HG03521 (cell line): ENCODE data around the gene SLC24A3.

Source experiments
- ATAC-seq: cut with Tn5 transposase; IDR thresholded peaks from one replicate; pipeline ENCODE4 v1.9.1; 2021; ENCODE audit warnings: mild to moderate bottlenecking, moderate library complexity; ENCODE audit not compliant: unreplicated experiment

SLC24A3 gene

DNA sequence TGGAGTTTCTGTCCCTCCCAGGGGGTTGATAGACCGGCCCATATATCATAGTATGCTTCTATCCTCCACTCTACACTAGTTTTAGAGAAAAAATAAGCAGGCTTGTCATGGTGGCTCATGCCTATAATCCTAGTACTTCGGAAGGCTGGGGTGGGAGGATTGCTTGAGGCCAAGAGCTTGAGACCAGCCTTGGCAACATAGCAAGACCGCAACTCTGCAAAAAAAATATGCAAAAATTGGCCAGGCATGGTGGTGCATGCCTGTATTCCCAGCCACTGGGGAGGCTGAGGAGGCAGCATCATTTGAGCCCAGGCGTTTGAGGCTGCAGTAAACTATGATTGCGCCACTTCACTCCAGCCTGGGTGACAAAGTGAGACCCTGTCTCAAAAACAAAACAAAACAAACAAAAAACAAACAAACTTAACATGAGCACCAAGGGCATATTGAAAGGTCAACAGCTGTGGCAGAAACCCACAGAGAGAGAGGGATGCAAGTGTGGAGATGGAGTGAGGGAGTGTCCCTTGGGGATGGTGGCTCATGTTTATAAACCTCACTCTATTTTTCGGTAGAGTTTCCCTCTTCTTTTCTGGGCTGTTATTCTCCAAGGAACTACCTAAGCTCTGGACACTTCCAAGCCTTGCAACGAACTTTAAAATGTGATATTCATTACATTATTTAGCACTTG is 24.1 kb downstream of the SLC24A3 start:
- no peak for ATAC-seq

DNA sequence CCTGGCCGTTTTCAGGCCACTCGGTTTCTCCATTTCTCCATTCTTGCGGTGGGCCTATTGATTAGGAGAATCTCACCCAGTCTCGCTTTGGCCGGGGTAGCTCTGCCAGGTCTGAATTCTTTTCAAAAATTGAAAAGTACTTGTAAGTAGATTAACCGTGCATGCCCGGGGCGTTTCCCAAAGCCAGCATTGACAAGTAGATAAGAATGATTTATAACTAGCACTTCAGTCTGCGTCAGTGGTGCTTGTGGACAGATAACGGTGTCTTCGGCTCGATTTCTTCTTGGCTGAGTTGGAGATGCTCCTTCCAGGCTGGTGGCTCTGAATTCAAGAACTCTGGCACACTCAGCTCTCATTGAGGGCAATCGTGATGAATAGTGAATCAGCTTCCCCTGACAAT is 29.0 kb downstream of the SLC24A3 start:
- ATAC-seq, result no peak

DNA sequence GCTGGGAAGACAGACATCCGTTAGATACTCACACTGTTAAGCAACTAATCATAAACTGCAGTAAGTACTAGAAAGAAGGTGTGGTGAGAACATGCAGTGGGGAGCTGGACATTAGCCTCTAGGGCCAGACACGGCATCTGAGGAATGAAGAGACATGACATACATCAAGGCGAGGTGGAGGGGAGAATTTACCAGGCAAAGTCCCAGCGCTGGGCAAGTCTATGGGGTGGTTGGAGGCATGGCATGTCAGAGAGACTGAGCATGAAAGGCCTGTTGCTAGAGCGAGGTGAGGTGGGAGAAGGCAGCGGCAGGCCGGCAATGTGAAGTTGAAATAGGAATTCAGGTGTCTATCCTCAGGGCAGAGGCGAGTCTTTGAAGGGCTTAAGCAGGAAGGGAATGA is 31.8 kb downstream of the SLC24A3 start:
- no peak for ATAC-seq

DNA sequence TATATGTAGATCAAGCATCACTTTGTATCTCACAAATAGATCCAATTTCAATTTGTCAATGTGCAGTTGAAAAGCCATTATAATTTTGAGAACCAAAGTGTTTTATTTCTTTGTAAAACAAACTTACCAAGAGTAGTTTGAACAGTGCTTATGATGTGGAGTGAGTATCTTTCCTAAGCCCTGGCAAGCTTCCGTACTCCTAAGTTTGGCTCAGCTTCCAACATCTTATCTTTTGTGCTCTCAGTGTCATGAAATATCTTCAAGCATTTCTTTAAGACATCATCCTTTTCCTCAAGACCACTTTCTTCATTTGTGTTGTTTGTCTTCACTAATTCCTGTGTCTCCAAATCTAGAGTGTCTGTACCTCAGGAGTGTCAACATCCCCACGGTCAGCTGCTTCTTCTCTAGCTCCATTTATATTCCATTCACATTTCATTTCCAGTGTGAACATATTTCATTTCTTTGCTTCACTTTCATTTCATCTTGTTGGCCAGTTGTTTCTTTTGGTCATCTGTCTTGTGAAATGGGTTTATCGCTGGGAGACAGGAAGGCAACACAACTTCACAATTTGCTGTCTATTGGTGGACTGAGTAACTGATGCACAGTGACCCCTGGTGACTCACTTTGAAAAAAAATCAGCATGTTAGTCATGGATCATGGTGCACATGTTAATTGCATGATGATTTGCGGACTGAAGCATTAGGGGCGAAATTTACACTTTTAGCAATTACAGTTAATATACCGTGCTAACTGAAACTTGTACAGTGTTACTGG is 36.9 kb downstream of the SLC24A3 start:
- ATAC-seq, result no peak

DNA sequence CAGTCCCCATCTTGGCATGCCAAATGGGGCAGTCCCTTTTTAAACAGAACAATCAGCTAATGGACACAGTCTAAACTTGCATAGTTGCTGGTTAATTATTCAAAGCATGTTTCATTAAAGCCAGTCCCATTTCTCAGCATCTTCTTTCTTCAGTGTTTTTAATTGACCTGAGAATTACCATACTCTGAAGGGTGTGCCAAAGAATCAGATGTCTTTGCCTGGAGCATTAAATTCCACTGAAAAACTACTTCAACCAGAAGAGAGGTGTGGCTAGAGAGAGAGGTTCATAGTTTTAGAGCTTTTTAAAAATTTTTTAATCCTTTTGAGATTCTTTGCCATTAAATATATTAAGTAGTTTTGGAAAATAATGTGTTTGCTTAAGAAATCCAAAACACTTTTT is 37.9 kb downstream of the SLC24A3 start:
- no peak for ATAC-seq

DNA sequence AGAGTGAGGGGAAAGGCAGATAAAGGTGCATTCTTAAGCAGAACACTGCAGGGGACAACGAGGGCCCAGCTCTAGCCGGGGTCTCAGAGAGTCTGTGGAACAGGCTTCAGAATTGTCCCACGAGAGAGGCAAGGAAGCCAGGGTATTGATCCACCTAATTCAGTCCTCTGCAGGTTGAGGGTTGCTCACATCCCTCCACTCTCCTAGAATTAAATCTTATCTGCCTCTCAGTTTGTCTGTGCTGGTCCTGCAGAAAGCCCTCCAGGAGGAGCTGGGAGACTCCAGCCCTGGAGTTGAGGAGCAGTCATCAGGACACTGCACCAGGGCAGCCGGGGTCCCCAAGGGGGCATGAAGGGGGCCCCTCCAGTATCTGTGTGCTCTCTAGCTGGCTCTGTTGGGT is 39.1 kb downstream of the SLC24A3 start:
- no peak for ATAC-seq

DNA sequence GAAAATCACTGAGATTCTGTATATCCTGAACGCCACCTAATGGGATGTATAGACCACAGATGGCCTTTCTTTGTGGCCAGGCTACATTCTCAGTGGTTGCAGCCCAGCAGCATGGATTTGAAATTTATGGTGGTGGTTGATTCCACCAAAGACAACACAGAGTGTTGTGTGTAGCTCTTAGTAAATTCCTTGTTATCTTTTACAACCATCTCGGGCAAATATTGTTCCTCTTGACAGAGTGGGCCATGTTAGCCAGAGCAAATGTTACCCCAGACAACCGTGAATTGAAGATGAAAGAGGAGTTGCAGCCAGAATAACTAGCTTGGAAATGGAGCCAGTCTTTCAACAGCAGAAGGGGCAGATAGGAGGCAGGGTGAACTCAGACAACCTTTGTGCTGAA is 39.5 kb downstream of the SLC24A3 start:
- no peak for ATAC-seq

DNA sequence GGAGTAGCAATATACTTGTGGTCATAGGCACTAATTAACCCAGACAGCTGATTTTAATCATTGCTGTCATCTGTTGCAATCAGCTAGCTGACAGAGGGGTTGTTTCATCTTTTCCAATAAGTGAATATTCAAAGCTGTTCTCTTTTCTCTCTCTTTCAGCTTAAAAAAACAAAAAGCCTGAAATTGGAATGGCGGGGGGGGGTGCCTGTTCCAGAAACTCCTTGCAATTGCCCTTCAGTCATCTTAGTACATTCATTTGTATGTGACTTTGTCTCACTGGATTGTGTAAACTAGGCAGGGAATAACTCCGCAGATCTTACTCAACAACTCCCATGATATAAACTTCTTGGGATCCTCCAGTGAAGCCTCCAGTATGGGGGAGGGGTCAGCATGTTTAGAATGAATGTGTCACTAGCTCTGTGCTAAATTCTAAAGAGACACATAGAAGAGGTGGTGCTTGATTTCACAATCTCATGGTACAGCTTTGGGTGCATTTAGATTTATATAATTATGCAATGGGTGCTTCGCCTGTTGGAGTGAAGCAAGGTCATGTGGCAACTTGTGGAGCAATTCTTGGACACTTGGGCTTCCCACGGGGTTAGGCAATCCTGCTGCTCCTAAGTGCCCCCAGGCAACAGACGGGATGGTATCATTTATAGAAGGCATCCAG is 40.1 kb downstream of the SLC24A3 start:
- no peak for ATAC-seq

DNA sequence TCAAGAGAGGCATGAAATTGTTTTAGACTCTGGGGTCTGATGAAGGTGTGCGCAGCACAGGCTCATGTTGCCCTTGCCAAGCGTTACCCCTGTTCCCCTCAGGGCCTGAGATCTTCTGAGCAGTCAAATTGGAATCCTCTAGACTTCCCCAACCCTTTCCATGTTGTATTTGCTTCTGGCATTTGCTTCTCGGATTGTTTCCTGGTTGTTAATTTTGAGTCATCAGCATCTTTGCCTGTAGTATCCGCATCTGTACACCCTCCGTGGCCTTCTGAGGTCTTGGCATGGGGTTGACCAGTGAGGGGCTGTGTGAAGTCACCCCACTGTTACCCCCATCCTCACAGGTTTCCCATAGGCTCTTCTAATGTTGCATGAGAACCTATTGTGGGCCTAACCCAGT is 40.9 kb downstream of the SLC24A3 start:
- no peak for ATAC-seq

DNA sequence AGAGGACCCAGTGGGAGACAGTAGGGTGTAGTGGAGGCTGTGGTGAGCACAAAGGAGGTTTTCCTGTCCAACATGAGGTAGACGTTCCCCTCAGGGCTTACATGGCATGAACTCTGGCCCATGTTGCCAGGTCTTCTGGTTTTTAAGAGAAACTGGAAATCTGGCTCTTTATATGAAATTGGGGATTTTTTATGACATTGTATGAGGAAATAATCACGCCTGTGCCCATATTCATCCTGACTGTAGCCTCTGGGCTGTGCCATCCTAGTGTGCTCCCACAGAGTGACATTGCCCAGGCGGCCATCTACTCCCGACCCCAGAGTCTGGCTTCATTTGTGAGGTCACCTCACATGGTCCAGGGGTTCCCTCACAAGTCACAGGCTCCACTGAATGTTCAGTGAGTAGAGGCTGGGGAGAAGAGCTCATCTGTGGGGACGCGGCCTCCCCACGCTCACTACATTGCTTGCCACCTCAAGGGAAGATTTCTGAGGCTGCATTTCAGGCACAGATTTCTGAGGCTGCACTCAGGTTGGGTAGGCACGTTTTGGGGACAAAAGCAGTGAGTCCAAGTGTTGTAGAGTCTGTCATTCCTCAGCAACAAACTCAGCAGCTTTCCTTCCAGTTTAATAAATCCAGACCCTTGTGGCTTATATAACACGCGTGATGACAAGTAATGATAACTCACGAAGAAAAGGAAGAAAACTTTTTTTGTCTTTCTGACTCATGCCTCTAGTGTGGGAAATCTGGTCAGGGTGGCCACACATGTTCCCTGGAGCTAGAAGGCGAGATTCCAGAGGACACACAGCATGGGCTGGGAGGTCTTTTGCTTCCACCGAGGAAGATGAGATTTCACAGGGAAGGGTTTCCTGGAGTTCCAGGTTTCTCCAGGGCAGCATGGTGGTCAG is 41.7 kb downstream of the SLC24A3 start:
- no peak for ATAC-seq

DNA sequence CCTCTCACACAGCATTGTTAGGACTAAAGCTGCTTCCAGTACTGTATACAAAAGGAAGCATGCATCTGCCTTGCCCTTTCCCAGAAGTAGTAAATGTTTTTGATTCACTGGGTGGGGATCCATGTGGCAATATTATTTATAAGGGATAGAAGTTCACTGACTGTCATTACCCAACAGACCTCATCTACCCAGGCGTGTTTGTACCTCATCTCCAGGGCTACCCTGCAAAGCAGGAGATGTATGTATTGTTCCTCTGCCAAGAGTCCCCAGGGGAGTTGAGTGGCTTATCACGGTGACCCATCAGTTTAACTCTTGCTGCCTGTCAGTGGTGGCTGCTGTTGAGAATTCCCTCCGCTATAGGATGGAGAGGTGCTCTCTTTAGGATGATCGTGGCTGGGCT is 42.5 kb downstream of the SLC24A3 start:
- no peak for ATAC-seq

DNA sequence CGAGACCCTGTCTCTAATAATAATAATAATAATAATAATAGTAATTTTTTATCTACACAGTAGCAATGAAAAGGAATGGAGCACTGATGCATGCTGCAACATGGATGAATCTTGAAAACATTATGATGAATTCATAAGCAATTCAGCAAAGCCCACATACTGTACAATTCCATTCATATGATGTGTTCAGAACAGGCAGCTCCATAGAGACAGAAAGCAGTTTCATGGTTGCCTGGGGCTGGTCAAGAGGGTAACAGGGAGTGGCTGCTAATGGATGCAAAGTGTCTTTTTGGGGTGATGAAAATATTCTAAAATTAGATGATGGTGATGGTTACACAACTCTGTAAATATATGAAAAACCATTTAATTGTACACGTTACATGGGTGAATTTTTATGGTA is 43.6 kb downstream of the SLC24A3 start:
- ATAC-seq, result no peak

DNA sequence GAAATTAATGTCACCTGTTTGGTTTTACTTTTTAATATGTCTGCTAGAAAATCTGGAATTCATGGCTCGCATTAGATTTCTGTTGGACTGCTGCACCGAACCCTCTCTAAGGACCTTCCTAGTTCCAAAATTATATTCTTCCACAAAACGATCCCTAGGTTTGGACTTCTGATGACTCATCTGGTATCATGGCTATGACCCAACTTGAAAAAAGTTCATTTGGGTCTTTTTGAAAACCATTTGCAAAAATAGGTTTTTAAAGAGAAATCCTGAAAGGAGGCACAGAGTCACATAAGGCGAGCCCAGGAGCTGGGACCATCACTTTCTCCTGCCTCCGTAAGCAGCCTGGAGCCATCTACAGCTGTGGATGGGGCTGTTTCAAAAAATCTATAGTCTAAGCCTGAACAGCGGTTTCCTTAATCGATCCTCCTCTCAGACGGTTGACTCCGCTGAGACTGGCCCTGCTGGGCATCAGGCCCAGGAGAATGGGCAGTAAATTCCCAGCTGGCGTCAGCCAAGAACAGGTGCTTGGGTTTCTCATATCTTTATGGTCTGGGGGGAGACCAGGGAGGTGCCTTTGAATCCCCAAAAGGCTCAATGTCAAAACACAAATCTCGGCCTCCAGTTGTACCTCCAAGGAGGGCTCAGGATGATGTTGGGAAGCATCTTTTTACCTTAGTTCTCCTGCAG is 44.6 kb downstream of the SLC24A3 start:
- no peak for ATAC-seq

DNA sequence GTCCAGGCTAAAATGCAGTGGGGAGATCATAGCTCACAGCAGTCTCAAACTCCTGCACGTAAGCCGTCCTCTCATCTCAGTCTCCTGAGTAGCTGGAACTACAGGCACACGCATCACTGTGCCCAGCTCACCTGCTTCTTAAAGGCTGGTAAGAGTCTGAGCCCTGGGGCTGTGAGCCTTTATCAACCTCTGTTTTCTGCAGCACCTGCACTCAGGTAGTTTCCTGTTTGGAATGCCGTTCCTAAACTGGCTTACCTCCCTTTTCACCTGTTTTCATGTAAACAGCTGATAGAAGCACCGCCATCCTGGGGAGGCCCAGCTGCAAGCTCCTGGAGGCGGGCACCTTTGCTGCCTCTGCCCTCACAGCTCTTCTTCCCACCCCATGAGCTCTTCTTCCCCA is 45.4 kb downstream of the SLC24A3 start:
- ATAC-seq, result no peak

DNA sequence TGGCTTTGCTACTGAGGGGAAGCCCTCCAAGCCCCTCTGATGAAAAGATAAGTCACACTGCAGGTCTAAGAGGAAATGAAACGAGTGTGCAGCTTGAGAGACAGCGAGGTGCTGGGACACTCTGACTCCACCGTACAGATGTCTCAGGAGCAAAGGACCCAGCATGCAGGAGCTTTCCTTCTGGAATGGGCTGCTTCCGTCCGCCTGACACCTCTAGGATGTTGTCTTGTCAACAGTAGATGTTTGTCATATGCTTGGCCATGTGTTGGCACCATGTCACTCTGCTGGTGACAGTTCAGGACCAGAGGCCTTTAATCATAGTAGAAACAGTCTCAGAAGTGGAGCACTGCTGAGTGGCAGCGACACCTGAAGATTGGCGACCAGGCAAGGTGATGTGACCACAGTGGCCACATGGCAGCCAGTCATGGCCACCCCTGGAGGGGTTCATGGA is 46.7 kb downstream of the SLC24A3 start:
- ATAC-seq, result no peak

DNA sequence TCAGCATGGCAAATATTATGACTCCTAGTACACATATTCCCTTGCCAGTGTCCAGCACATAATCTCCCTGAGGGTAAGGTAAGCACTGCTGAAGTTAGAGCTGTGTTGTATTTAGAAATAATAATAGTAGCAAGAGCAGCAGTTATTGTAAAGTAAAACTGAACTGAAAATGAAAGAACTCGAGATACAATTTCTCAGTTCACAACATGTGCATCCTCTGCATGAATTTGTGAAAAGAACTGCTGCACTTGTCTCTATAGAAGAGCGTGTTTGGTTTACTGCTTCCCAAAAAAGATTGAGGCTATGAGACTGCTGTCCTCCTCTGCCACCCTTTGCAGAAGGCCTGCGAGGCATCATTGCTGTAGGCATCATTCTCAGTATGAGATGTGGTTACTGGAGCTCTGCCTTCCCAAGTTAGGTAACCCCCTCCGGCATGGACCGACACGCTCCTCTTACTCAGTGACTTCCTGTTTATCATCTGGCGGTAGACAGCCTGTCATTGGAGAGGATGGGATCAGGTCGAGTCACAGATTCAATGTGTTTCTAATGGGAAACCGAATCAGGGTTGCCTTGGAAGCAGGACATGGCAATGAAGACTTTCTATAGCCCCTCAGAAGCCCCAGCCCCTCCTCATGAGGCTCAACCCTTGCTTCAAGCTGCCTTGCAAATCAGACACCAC is 48.1 kb downstream of the SLC24A3 start:
- ATAC-seq, result peak; percentile 43

DNA sequence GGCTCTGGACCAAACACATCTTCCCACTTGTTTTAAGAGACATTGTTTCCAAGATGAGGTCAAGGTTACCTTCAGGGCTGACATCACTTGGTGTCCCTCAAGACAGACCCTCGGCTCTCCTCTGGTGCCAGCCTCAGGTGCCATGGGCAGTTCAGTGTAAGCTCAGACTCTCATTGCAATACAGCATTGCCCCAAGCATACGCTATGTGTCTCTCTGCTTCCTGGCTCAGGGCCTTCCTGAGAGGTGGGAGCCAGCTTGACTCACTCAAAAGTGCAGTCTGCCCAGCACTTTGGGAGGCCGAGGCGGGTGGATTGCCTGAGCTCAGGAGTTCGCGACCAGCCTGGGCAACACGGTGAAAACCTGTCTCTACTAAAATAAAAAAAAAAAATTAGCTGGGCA is 51.7 kb downstream of the SLC24A3 start:
- no peak for ATAC-seq

DNA sequence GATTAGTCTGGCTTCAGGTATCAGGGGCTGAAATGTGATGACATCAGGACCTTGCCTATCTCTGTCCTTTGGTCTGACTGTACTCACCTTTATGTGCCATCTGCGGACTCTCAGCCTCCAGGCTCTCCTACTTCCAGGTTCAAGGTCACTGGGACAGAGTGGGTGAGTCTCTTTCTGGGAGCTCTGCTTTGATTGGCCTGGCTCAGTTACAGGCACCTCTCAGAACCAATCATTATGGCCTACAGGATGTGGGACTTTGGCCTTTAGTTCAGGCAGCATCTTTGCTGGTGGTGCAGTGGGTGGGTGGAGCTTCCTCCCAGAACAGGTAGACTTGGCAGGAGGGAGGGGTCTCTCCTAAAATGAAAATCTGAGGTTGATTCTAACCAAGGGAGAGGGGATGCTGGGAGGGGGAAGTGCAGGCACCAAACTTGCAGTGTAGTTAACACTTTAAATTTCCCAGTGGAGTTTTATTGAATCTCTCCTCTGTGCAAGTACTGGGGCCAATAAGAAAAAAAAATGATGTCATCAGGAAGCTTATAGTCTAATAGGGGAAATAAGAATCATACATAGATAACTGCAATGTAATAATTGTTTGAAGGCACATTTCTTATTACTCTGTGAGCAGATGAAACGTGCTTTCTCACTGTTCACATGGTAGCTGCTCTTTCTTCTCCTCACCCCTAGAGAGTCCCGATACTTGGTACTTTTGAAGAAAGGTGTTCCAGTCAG is 53.4 kb downstream of the SLC24A3 start:
- no peak for ATAC-seq

DNA sequence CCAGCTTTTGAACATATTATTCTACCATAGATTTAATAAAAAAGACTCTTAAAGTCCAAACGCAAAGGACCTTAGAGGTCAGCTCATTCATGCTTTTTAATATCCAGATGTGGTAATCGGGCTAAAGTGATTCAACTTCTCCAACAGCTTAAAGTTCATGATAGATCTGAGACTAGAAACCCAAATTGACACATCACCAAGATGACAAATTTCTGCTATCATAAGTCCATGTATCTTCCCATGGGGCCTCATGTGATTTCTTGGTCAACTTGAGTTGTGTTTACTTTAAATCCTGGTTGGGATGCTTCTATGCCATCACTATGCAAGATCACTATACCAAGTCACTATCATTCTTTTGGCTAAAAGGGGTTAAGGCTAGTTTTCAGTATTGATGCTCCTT is 56.0 kb downstream of the SLC24A3 start:
- no peak for ATAC-seq
